Smooth muscle cell (in vitro differentiated cells): ENCODE data around the gene SGO2. TPM values are rescaled to one million over a fixed set of nuclear protein-coding genes. Genes with fewer than 3 reads are reported as not detected.

Source experiments
- DNase-seq: peaks from one replicate; lab custom pipeline; 2025; ENCODE audit not compliant: unreplicated experiment; lab: John Stamatoyannopoulos, UW
- H2AFZ ChIP-seq: fragments of 200-600 bp; sonication (generic); 2 replicates; pipeline ENCODE4 v1.6.0; 2016; ENCODE audit warnings: antibody characterized with exemption, low read depth, mild to moderate bottlenecking
- H3F3A ChIP-seq: fragments of 200-600 bp; sonication (generic); 2 replicates; pipeline ENCODE4 v1.6.0; 2017; ENCODE audit warnings: antibody characterized with exemption, low read depth
- H3K27ac ChIP-seq: fragments of 200-600 bp; sonication (generic); 2 replicates; pipeline ENCODE4 v1.5.1; 2016; ENCODE audit warnings: low read depth, mild to moderate bottlenecking
- H3K27me3 ChIP-seq: fragments of 200-600 bp; sonication (generic); 2 replicates; pipeline ENCODE4 v1.6.1; 2016; ENCODE audit warnings: low read depth, mild to moderate bottlenecking
- H3K36me3 ChIP-seq: fragments of 200-600 bp; sonication (generic); 2 replicates; pipeline ENCODE4 v1.5.1; 2016; ENCODE audit warnings: low read depth
- H3K4me1 ChIP-seq: fragments of 200-600 bp; sonication (generic); 2 replicates; pipeline ENCODE4 v1.5.1; 2016; ENCODE audit warnings: low read depth
- H3K4me2 ChIP-seq: fragments of 200-600 bp; sonication (generic); 2 replicates; pipeline ENCODE4 v1.6.0; 2016; ENCODE audit warnings: mild to moderate bottlenecking
- H3K4me3 ChIP-seq: fragments of 200-600 bp; sonication (generic); 2 replicates; pipeline ENCODE4 v1.5.1; 2016; ENCODE audit warnings: mild to moderate bottlenecking
- H3K79me2 ChIP-seq: fragments of 200-600 bp; sonication (generic); 2 replicates; pipeline ENCODE4 v1.6.0; 2016; ENCODE audit warnings: low read depth, mild to moderate bottlenecking
- H3K9ac ChIP-seq: fragments of 200-600 bp; sonication (generic); 2 replicates; pipeline ENCODE4 v1.6.0; 2016; ENCODE audit warnings: low read depth
- H3K9me3 ChIP-seq: fragments of 200-600 bp; sonication (generic); replicated peaks from 2 replicates; pipeline ENCODE4 v1.5.1; 2016; ENCODE audit warnings: low read depth
- H4K20me1 ChIP-seq: fragments of 200-600 bp; sonication (generic); 2 replicates; pipeline ENCODE4 v1.6.0; 2016; ENCODE audit warnings: low read depth
- WGBS: methylation state at CpG from one replicate; pipeline ENCODE4 v1.1.7; 2016; ENCODE audit warnings: low lambda C conversion rate; 5-methylcytosine and 5-hydroxymethylcytosine counted together
- polyA plus RNA-seq: library from polyadenylated mRNA; unstranded; fragments of >200 nt; fragmentation: Nextera tagmentation; extraction: Ambion mirVana; gene quantifications from 2 replicates; pipeline ENCODE4 v1.2.1, GENCODE V29; 2016
- total RNA-seq: library from RNA; depleted of rRNA; stranded (reverse); fragments of >200 nt; gene quantifications from 2 replicates; pipeline ENCODE4 v1.2.3, GENCODE V29; 2014
- TF ChIP-seq, protein P1 (sequence below): fragments of 200-600 bp; sonication (generic); IDR thresholded peaks from 2 replicates; pipeline ENCODE4 v1.5.1; 2017; ENCODE audit warnings: borderline replicate concordance, mild to moderate bottlenecking, antibody characterized with exemption; ENCODE audit not compliant: insufficient read depth, poor library complexity, severe bottlenecking

SGO2 gene
- total and polyA plus RNA-seq, 2 experiments from 2014 or later, result 7.5 to 8.7 TPM

- TF ChIP-seq, protein P1, sequence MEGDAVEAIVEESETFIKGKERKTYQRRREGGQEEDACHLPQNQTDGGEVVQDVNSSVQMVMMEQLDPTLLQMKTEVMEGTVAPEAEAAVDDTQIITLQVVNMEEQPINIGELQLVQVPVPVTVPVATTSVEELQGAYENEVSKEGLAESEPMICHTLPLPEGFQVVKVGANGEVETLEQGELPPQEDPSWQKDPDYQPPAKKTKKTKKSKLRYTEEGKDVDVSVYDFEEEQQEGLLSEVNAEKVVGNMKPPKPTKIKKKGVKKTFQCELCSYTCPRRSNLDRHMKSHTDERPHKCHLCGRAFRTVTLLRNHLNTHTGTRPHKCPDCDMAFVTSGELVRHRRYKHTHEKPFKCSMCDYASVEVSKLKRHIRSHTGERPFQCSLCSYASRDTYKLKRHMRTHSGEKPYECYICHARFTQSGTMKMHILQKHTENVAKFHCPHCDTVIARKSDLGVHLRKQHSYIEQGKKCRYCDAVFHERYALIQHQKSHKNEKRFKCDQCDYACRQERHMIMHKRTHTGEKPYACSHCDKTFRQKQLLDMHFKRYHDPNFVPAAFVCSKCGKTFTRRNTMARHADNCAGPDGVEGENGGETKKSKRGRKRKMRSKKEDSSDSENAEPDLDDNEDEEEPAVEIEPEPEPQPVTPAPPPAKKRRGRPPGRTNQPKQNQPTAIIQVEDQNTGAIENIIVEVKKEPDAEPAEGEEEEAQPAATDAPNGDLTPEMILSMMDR, result no peak
- Histone ChIP-seq H2AFZ (no peak overlapping the region), H3K27me3 (no peaks in the 10 kb centered on the region), H3K4me1 (no peaks in the 10 kb centered on the region), H3K36me3 (no peaks in the 10 kb centered on the region), H3K4me3 (no peak overlapping the region), H3K79me2 (no peaks in the 10 kb centered on the region), H3K9ac (no peak overlapping the region), H3K27ac (no peak overlapping the region), H3F3A (no peaks in the 10 kb centered on the region), H4K20me1 (no peaks in the 10 kb centered on the region), H3K4me2 (no peak overlapping the region), H3K9me3 (no peaks in the 10 kb centered on the region)
- WGBS, result 83% methylated on average over 5 of the region's 5 CpGs
- no peak for DNase-seq
Measured at GRCh38 chr2:200596774-200597570, 71.0 kb downstream of the SGO2 start.

DNA sequence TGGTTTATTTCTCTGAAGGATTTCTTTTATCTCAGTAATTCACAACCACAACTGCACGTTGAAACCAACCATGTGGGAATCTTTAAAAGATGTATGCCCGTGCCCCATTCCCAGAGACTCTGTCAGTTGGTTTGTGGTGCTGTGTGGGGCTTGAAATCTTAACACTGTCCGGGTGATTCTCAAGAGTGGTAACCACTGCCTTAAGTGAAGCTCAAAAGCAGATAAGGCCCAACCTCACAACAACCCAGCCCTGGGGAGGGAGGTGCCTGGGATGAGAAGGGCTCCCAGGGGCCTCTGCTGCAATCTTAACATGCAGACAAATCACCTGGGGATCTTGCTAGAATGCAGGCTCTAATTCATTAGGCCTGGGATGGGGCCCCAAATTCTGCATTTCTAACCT lies 73.2 kb downstream of the SGO2 start:
- Histone ChIP-seq H3K9me3 (no peaks in the 10 kb centered on the region), H3K27me3 (no peaks in the 10 kb centered on the region), H4K20me1 (no peaks in the 10 kb centered on the region), H3K79me2 (no peaks in the 10 kb centered on the region), H3K4me1 (no peaks in the 10 kb centered on the region), H2AFZ (no peak overlapping the region), H3K36me3 (no peaks in the 10 kb centered on the region), H3K4me3 (no peak overlapping the region), H3K4me2 (no peak overlapping the region), H3F3A (no peaks in the 10 kb centered on the region), H3K27ac (no peak overlapping the region), H3K9ac (no peak overlapping the region)
- TF ChIP-seq, protein P1, result no peak
- no peak for DNase-seq
- WGBS, result 69% methylated on average over 3 of the region's 3 CpGs

GRCh38 chr2:200600549-200601225 lies 74.7 kb downstream of the SGO2 start:
- Histone ChIP-seq H3F3A (no peaks in the 10 kb centered on the region), H3K36me3 (no peaks in the 10 kb centered on the region), H3K9me3 (no peaks in the 10 kb centered on the region), H4K20me1 (no peaks in the 10 kb centered on the region), H3K79me2 (no peaks in the 10 kb centered on the region), H3K4me2 (no peak overlapping the region), H3K9ac (no peak overlapping the region), H2AFZ (no peak overlapping the region), H3K4me1 (no peaks in the 10 kb centered on the region), H3K27me3 (no peaks in the 10 kb centered on the region), H3K4me3 (no peak overlapping the region), H3K27ac (no peak overlapping the region)
- TF ChIP-seq, protein P1, result no peak
- no peak for DNase-seq
- 83% methylated on average over 7 of the region's 7 CpGs for WGBS
